HG02588 (cell line): ENCODE measurements around the gene ZBTB4.
"Not testable (repeated sequence)": the region's sequence is repeated elsewhere in the genome, so short reads cannot be mapped to it uniquely, and the experiment has no call there.

ENCODE experiments used
- ATAC-seq: cut with Tn5 transposase; IDR thresholded peaks from one replicate; pipeline ENCODE4 v1.9.1; 2021; ENCODE audit warnings: mild to moderate bottlenecking, moderate library complexity; ENCODE audit not compliant: unreplicated experiment

ZBTB4 gene

GRCh38 chr17:7493941-7494340 lies 14.5 kb upstream of the ZBTB4 start:
- no peak for ATAC-seq

DNA sequence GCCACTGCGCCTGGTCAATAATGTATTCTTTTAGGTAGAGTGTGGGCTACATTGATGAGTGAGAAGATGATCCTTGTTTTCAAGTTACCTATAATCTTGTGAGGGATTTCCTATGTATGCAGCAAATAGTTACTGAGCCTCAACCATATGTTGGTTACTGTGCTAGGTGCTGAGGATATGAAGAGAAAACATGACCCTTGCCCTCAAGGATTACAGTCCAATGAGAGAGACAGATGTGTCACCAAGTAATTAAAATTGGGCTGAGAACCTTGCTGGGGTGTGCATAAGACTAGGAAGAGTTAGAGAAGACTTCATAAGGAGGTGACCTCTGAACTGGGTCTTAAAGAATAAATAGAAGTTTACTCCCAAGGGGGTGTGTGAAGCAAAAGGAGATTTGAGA lies 12.2 kb upstream of the ZBTB4 start:
- ATAC-seq: no peak

- no peak for ATAC-seq
Observed at GRCh38 chr17:7490144-7490543, 10.7 kb upstream of the ZBTB4 start.

DNA sequence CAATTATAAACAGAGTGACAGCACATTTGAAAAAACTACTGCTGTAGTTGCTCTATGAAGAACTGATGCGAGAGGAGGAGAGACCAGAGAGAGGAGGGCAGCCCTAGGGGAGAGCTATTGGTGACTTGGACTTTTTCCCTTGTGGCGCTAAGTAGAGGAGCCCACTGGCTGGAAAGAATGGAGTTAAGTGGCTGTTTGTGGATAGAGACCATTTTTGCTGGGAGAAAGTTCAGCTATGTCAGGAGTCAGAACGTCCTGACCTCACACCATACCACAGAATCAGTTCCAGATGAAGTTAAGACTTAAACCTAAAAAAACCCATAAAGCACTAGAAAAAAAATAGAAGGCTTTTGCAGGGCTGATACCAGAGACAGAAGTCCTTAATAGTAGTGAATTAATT lies 6.8 kb upstream of the ZBTB4 start:
- no peak for ATAC-seq

- no peak for ATAC-seq
Observed at GRCh38 chr17:7484919-7485377, 5.5 kb upstream of the ZBTB4 start.

DNA sequence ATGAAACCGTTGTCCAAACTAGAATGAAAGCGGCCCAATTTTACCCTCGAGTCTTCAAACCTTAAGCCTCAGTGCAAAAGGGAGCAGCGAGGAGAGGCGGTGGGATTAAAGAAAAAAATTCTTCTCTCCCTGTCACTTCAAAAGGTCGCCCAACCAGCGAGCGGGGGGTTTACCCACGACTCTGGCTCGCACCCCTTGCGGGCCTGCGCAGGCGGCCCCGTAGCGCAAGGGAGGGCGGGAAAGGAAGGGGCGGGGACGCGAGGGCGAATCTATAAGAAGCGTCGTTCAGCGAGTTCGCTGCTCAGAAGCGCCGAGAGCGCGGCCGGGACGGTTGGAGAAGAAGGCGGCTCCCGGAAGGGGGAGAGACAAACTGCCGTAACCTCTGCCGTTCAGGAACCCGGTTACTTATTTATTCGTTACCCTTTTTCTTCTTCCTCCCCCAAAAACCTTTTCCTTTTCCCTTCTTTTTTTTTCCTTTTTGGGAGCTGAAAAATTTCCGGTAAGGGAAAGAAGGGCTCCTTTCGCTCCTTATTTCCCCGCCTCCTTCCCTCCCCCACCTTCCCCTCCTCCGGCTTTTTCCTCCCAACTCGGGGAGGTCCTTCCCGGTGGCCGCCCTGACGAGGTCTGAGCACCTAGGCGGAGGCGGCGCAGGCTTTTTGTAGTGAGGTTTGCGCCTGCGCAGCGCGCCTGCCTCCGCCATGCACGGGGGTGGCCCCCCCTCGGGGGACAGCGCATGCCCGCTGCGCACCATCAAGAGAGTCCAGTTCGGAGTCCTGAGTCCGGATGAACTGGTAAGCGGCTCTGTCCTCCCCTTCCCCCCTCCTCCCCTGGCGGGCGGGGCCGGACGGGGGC lies 4.9 kb upstream of the ZBTB4 start, which contains the start of gene POLR2A:
Gene POLR2A (plus strand): TSS at position 300 of the 852 bp plus-strand sequence.
- ATAC-seq: peak; percentile 57

DNA sequence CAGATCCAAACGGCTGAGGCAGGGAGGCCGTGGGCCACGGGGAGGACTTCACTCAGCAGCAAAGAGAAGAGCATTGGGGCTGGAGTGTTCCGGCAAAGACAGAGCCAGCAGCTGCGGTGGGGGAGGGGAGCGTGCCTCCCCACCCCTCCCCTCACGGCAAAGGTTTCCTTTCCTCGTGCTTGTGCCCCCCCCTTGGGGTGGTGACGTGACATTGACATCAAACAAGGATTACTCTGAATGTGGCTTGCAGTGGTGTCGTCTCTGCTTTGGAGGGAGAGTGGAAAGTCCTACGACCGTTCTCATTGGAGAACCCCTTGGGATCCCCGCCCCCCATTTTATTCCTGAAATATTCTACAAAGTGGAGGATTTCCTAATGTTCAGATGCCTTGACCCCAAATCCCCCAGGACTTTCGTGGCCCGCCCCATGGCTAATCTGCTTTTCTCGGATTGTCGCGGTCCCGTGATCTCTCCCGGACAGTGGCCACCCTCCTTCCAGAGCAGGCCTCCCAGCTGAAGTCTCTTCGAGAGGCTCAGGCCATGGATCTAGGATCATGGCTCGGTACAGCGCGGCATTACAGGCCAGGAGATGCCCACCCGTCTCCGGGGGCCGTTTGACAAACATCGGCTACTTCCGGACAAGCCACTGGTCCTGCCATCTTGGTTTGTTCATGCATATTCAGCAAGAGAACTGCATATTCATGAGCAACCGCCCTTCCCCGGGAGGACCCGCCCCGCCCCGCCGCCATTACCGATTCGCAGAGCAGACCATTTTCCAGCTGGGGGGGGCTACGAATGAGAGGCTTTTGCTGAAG lies 4.0 kb upstream of the ZBTB4 start:
- peak; percentile 28 for ATAC-seq

GRCh38 chr17:7482742-7483088 lies 3.3 kb upstream of the ZBTB4 start:
- ATAC-seq: not testable (repeated sequence)

DNA sequence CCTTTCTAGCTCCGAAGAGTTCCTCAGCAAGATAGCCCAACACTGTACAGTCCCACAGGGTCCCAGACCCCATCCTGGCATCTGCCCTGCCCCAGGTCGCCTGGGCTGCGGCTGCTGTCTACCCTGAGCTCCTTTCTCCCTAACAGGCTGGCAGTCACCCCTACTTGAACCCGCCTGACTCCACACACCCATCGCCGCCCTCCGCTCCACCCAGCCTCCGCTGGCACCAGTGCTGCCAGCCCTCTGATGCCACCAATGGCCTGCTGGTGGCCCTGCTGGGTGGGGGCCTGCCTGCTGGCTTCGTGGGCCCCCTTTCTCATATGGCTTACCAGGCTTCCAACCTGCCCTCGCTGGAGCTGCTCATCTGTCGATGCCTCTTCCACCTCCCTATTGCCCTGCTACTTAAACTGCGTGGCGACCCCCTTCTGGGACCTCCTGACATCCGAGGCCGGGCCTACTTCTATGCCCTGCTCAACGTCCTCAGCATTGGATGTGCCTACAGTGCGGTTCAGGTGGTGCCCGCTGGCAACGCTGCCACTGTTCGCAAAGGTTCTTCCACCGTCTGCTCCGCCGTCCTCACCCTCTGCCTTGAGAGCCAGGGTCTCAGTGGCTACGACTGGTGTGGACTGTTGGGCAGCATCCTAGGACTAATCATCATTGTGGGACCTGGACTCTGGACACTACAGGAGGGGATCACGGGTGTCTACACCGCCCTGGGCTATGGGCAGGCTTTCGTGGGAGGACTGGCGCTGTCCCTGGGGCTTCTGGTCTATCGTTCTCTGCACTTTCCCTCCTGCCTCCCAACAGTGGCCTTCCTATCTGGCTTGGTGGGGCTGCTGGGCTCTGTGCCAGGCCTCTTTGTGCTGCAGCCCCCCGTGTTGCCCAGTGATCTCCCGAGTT lies 2.7 kb upstream of the ZBTB4 start:
- ATAC-seq: not testable (repeated sequence)

DNA sequence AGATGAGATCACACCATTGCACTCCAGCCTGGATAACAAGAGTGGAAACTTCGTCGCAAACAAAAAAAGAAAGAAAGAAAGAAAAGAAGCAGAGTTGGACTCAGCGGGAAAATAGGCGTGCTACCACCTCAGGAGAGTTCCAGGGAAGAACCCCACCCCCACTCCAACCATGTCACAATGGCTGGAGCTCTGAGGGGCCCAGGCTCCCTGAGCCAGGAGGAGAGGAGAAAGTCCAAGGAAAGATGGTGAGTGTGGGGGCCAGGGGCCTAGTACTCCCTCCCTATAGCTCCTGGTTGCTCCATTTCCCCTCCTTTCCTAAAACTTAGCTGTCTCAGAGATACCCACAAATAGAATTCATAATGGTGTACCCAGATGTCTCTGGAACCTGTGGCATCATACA lies 1.8 kb upstream of the ZBTB4 start, which contains the start of gene SLC35G6:
Gene SLC35G6 (plus strand): TSS at position 172 of the 400 bp plus-strand sequence. CDS start 71 bp downstream, at position 243.
- not testable (repeated sequence) for ATAC-seq

DNA sequence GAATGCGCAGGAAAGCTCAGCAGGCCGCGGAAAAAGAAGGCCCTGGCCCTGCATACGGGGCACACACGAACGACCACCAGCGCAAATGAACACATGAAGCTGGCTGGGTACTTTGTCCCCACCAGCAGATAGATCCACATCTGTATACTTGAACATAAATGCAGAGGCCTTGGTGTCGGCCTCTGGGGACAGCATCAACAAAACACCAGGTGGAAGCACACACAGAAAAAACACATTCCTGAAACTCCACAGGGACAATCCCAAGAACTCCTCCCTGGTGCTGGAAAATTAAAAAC lies 606 bp upstream of the ZBTB4 start:
- no peak for ATAC-seq

GRCh38 chr17:7478276-7479212 lies 887 bp downstream of the ZBTB4 start:
- no peak for ATAC-seq

GRCh38 chr17:7477392-7478275 lies 1.8 kb downstream of the ZBTB4 start:
- no peak for ATAC-seq

DNA sequence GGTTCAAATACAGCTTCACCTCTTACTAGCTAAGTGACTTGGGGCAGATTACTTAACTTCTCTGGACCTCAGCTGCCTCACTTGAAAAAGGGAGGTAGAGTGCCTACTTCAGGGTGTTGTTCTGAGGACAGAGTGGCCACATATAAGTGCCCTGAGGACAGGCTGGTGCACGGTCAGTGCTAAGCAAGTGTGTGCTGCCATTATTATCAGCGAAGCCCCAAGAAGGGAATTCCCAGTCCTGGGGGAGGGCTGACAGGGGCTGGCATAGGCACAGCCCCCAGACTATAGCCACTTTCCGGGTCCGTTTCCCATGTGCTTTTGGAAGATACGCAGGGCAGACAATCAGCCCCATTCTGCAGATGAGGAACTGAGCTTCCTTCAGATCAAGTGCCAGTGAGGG lies 2.5 kb downstream of the ZBTB4 start:
- no peak for ATAC-seq

DNA sequence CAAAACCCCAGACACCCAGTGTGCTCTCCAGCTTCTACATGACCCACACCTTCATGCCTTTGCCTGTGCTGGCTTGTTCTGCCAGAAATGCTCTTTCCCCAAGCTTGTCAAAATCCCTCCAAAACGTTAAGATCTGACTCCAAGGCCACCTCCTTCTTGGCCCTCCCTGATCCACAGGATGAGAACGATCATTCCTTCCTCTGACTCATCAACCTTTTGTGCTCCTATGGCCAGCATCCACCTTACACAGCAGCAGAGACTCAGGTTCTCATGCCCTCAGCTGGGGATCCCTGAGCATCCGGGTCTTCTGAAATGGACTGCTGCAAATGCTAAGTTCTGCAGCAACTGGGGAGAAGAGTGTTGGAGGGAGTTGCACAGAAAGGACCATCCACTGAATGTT lies 2.9 kb downstream of the ZBTB4 start:
- no peak for ATAC-seq

- ATAC-seq: no peak
Observed at GRCh38 chr17:7475764-7476422, 3.5 kb downstream of the ZBTB4 start.

DNA sequence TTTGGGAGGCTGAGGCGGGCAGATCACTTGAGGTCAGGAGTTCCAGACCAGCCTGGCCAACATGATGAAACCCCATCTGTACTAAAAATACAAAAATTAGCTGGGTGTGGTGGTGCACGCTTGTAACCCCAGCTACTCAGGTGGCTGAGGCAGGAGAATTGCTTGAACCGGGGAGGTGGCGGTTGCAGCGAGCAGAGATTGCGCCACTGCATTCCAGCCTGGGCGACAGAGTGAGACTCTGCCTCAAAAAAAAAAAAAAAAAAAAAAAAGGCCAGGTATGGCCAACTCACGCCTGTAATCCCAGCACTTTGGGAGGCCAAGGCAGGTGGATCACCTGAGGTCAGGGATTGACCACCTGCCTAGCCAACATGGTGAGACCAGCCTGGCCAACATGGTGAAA lies 4.7 kb downstream of the ZBTB4 start:
- ATAC-seq: not testable (repeated sequence)

GRCh38 chr17:7471729-7472128 lies 7.7 kb downstream of the ZBTB4 start:
- no peak for ATAC-seq
